ENCODE data around the gene DOK5.

The DOK5 gene

DNA sequence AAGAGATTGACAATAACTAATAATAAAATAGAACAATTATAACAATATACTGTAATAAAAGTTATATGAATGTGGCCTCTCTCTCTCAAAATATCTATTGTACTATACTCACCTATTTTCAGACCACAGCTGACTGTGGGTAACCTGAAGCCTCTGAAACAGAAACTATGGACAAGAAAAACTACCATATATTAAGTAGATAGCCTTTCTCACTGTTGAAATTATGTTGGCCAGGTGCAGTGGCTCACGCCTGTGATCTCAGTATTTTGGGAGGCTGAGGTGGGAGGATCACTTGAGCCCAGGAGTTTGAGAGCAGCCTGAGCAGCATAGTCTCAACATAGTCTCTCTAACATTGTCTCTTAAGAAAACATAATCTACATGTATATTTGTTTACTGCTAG, 89.9 kb downstream of the DOK5 start:
- DNase-seq: no peak

DNA sequence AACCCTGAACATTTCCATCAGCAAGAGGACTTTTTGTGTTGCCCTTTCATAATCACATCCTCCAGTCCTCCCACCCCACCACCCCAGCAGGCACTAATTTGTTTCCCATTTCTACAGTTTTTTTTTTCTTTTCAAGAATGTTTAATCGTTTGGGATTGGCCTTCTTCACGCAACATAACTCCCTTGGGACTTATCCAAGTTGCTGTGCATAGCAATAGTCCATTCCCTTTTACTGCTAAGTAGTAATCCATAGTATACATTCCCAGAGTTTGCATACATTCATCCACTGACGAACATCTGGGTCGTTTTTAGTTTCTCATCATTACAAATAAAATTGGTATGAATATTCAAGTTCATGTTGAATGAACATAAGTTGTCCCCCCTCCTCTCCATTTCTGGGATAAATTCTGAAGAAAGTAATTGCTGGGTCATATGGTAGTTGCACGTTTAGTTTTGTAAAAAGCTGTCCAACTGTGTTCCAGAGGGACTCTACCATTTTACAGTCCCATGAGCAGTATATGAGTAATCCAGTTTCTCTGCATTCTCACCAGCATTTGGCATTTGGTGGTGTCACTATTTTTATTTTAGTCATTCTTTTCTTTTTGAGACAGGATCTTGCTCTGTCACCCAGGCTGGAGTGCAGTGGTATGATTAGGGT, 90.8 kb downstream of the DOK5 start:
- no peak for DNase-seq

- DNase-seq: no peak
Measured at GRCh38 chr20:54570561-54570960, 95.2 kb downstream of the DOK5 start.

GRCh38 chr20:54572665-54573435, 97.5 kb downstream of the DOK5 start:
- no peak for DNase-seq

GRCh38 chr20:54573838-54574237, 98.4 kb downstream of the DOK5 start:
- no peak for DNase-seq

GRCh38 chr20:54576518-54576917, 101.1 kb downstream of the DOK5 start:
- no peak for DNase-seq

GRCh38 chr20:54577637-54578036, 102.2 kb downstream of the DOK5 start:
- no peak for DNase-seq

DNA sequence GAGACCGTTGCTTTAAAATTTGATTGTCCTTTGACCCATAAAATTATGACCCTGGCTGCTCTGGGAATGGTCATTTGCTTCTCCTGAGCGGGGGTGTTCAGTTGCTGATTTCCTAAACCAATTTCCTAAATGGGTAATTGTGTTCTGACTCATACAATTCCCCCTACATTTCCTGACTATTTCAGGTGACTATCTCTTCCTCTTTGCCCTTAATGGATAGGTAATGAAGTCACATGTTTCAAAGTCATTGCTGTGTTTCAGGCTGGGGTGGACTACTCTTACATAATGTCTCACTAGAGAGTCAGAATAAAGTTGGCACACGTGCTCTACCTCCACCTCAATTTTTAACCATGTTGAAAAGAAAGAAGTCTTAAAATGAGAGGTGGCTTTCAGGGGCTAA, 109.8 kb downstream of the DOK5 start:
- DNase-seq: no peak

- DNase-seq: no peak
Measured at GRCh38 chr20:54587408-54587807, 112.0 kb downstream of the DOK5 start.

GRCh38 chr20:54589402-54590030, 114.1 kb downstream of the DOK5 start:
- DNase-seq: no peak

DNA sequence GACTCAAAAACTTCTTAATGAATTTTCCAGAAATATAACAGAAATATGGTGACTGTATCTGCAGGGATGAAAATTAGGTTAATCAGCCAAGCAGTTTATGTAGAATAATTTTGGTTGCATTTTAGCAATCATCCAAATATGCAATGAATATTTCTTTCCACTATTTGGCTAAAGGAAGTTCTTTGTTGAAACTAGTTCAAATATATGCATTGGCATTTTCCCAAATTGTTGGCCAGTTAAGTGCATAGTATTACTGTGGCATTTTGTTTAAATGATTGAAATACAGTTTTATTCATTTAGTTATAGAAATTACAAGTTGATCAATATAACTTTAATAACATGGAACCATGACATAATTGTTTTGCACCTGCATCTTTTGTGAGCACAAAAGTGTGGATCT, 115.5 kb downstream of the DOK5 start:
- DNase-seq: no peak

DNA sequence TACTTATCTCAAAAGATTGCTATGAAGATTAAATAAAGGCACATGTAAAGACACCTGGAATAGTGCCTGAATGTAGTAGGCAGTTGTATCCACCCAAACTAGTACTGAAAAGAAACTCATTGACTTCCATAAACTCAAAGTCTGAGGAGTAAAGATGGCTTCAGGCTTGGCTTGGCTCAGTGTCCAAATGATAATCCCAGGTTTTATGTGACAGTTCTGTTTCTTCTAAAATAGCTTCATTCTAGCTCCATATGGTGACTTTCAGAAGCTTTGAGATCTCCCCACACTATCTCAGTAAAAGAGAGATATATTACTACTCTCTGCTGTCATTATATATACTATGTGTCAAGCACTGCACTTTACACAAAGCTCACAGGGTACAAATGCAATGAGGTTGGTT, 121.3 kb downstream of the DOK5 start:
- no peak for DNase-seq

- no peak for DNase-seq
Measured at GRCh38 chr20:54598352-54598751, 123.0 kb downstream of the DOK5 start.

GRCh38 chr20:54600634-54601033, 125.2 kb downstream of the DOK5 start:
- DNase-seq: no peak

DNA sequence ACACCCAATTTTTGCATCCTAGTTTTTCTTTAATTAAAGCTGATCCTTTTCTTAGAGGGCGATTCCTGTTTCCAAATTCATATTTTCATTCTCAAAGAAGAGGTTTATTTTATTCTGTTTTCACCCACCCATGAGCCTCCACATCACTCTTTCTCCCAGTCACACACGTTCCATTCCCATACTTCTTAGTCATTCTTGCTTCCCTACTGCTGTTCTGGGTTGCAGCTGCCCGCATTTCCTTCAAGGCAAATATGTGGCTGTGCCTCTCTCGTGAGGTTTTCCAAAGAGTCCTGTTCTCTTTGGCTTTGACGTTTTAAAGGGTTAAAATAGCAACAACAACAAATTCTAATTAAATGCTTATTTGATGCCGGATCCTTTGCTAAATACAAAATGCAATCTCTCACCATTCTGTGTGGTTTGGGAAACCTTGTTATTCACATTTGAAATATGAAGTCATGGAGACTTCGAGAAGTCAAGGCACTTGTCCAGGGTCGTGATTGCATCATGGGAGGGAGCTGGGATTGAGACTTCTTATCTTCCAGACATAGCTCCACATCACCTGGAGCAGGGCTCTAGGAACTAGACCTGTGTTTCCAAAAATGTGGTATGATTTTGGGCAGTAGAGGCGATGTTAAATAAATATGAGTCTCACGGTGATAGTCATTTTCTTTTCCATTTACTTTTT, 126.6 kb downstream of the DOK5 start:
- no peak for DNase-seq

GRCh38 chr20:54605319-54605718, 129.9 kb downstream of the DOK5 start:
- DNase-seq: no peak

DNA sequence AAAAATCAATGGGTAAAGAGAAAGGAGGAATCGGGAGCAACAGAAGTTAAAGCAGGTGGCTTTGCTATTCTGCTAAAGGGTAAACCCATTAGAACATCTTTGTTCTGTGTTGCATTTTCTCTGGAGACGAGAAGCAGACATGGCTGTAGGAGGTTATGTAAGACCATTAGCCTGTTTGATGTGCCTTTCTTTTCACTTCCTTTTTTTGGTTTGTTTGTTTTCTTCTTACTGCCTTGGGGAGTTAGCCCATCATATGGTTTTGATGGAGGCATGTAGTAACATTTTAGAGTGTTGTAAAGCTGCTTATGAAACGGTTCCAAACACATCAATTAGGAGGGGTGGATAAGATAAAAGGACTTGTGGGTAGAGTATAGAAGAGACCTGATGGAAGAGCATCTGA, 131.0 kb downstream of the DOK5 start:
- DNase-seq: no peak

GRCh38 chr20:54608039-54608745, 132.8 kb downstream of the DOK5 start:
- no peak for DNase-seq

DNA sequence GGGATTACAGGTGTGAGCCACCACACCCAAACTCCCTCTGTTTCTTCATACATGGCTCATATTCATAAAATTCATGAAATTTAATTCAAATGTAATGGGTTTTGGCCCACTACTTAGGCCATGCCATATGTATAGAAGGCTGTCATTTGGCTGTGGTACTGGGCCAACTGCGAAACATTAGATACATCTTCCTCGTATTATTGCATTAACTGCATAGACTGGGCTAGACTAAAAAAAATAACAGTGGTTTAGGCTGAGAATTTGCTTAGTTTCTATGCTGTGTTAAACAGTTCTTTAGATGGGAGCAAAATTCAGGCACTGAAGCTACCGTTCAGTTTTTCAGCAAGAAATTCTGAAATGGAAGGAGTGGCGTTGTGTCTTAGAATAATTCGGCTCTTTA, 133.6 kb downstream of the DOK5 start:
- no peak for DNase-seq

- DNase-seq: no peak
Measured at GRCh38 chr20:54611708-54612412, 136.5 kb downstream of the DOK5 start.

- DNase-seq: no peak
Measured at GRCh38 chr20:54618412-54618811, 143.0 kb downstream of the DOK5 start.

- no peak for DNase-seq
Measured at GRCh38 chr20:54619181-54619580, 143.8 kb downstream of the DOK5 start.
